Stimulated activated naive CD4-positive, alpha-beta T cell treated with Interleukin-2 at 50 U/mL for 16 hours (primary cell): ENCODE measurements around the gene TRPM1.
A peak's percentile ranks its signal among the peaks of the same experiment; 100 is the strongest.

Experiments
- DNase-seq: peaks from one replicate; lab custom pipeline; 2025; lab: John Stamatoyannopoulos, UW

Gene TRPM1

DNA sequence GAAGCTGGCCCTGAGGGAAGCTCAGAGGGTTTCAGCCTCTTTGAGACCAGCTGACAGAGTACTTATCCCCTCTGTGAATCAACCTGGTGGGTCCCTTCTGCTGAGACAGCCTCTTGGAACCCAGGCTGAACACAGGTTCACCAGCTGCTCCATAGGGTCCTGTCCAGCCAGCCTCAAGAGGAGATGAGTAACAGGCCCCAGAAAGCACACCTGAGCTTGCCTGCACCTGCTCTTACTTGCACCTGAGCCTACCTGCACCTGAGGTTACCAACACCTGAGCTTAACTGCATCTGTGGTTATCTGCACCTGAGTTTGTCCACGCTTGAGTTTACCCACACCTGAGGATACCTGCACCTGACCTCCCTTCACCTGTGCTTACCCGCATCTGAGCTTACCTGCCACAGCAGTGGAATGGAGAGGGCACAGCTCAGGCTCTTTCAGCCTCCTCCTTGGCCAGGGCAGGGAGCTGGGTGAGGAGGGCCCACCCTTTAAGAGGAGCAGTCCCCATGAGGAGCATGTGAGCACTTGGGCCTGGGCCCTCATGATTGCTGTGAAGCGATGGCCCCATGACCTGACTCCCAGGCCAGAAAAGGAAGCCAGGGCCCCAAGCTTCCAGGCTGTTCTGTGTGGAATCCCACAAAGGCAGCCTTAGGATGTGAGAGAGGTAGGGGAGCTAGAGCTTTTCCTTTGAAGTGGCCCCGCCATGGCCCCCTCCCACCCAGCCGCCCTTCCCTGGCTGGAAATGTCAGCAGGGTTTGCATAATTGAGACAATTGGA, at the start of gene TRPM1:
TRPM1 (minus strand) TSS at position 464 of the 777 bp plus-strand sequence. CDS start 20,370 bp downstream, outside the sequence.
- no peak for DNase-seq

DNA sequence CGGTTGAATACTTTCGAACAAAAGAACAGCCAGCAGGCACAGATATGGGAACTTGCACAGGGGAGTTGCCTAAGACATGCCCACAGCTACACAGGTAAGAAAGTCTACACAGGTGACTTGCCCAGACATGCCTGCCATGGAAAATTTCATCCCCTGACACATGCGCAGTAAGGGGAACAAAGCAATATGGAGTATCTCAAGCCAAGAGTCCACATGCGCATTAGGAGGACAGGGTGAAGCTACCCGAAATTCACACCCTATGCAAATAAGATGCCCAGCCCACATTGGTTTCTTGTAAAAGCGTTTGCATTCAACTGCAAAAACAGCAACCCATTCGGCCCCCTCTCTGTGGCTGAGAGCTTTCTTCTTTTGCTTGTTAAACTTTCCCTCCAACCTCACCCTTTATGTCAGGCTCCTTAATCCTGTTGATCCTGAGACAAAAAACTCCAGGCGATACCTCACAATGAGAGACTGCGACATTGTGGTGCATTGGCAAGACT, 49.3 kb upstream of the TRPM1 start:
- no peak for DNase-seq

DNA sequence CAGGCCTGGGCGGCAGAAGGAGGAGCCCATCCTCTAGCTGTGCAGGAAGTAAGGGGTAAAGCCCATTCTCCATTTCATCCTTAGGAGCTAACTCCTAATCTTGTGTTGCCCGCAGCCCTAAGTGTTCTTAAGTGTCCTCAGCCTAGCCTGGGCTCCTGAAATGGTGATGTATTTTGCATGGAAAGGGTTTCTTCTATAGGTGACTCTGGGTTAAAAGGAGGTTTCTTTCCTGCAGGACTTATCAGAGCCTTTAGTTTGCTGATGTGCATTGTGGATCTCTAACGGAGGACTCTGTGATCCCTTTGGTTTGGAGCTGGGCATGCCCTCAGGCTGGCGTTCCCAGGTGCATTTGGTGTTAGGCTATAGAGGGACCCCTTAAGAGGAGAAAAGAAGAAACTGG, 48.5 kb upstream of the TRPM1 start:
- no peak for DNase-seq

DNA sequence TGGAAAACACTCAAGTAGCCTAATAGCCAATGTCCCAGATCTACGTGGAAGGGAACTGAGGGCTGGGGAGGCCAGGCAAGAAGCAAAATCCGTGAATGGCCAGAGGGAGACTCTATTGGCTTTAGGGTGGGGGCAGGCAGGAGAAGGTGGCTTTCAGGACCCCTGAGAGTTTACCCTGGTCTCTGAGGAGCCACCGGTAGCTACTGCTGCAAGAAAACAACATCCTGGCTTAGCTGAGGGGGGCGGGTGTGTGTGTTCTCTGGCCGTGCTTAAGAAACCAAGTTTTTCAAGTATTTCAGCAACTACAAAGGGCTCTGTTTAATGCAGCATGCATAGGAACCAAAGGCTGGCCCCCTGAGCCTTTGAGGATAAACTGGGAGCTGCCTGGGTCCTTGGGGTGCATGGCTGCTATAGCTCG, 47.6 kb upstream of the TRPM1 start:
- DNase-seq, result no peak

DNA sequence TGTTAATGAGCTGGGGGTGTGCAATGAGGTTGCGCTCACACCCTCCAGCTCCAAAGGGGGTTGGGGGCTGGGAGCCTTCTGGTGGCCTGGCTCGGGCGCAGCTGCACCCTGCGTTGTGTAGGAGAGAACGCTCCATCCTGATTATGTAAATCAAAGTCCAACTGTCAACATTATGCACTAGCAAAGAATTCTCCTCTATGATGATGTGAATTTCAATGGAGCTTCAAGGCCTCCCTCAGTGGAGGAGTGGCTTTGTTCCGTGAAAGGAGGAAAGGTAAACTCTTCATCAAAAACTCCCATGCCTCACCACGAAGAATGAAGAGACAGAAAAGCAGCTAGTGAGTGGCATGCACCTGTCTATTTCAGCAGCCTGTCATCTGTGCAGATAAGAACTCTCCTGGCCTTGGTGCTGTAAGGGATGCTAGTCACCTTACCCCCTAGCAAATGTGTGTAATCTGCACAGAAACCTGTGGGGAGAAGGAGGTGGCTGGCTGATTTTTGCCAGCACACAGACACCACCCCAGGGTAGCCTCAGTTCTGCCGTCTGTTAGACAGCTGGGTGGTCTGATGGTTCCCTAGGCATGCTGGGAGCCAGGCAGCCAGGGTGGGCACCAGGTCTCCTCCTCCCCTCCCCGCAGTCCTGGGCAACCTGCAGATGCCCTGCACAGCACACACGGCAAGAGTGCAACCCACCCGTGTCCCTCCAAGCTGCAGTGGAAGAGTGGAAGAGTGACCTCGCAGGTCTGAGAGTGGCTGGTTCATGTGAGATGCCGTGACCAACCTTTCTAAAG, 47.0 kb upstream of the TRPM1 start:
- DNase-seq, result no peak

DNA sequence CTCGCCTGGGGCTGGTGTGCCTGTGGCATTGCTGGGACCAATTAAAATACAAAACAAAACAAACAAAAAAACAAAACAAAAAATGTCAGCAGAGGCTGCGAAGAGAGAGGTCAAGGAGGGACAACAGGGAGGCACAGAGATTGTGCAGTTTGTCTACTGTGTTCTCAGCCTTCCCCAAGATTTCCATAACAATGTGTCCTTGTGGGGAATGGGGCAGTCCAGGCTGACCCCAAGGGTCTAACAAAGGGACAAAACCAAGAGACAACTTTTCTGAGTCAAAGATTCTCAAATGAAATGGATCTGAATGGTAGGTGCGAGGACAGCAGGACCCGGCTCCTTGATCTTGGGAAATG, 46.4 kb upstream of the TRPM1 start:
- DNase-seq, result no peak

DNA sequence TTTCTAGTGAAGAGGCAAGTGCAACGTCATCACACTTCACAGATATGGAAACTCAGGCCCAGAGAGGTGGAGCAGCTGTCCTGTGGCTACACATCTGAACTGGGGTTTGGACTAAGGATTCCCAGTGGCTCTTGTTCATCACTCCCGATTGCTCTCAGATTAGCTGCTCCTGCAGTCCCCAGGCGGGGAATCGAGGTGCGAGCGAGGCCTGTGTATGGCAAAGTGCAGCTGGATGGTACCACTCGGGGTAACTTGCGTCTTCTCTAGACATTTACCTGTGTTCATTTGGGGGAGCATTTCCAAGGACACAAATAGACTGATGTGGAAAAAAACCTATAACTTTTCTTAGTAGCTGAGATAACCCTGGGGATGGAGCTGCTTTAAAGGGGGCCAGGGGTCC, 45.9 kb upstream of the TRPM1 start:
- DNase-seq, result no peak

DNA sequence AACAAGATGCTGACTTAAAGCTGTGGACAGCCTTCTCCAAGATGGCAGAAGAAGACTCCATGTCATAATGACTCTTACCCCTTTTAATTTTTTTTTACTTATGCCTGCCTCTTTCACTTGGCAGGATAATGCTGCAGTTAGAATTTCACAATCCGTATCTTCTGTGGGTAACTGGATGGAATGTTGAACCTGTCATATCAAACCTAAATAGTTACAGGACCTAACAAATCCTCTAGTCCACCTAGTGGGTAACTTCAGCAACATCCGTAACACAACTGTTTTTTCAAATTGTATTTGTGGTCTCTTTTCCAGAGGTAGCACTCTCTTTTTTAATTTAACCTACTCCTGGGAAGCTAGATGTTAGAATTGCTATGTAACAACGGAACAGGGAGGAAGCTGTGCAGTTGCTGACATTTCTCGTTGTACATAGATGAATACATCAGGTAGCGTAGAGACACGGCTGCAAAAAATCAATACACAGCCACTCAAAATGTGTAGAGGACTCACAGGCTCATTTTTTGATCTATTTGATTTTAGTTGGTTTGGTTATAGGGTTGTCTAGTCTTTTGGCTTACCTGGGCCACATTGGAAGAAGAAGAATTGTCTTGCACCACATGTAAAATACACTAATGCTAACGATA, 43.9 kb upstream of the TRPM1 start:
- DNase-seq, result no peak

DNA sequence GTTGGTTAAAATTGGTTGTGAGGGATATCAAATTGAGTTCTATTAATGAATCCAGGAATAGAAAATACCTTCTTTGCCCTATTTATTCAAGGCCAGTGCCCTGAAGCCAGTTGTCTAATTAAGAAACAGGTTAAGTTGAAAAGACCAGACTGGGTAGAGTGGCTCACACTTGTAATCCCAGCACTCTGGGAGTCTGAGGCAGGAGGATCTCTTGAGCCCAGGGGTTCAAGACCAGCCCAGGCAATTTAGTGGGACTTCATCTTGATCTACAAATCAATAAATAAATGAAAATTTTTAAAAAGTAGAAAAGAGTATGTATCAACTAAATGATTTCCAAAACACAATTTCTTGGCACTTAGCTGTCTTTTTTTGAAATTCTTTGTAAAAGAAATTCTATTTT, 40.3 kb upstream of the TRPM1 start:
- no peak for DNase-seq

DNA sequence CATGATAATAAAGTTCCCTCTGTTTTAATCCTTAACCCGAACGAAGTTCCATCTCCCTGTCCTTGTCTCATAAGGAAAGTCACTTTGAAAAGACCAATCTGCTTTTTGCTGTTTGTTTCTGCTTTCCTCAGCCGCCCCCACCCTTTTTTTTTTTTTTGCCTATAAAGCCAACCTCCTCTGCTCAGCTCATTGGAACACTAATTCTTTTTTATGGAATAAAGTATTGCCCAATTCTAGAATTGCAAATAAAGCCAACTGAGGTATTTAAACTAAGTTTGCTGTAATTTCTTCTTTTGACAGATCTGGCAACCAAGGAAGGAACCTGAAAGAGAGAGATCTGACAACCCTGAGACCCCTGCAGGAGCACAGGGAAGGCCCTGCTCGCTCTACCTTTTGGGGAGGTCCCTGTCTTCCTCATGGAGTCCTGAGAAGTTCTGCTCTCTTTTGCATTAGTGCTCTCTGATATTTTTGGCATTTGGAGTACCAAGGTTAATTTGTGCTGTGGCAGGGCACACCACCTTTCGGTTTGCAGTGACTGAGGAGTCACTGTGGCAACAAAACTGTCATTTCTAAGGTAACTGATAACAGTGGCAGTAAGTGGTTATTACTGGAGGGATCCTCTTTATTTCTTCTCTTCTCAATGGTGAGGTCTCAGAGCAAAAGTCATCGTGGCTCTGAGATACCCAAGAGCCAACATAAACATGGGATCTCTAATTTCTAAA, 35.2 kb upstream of the TRPM1 start:
- DNase-seq, result no peak

DNA sequence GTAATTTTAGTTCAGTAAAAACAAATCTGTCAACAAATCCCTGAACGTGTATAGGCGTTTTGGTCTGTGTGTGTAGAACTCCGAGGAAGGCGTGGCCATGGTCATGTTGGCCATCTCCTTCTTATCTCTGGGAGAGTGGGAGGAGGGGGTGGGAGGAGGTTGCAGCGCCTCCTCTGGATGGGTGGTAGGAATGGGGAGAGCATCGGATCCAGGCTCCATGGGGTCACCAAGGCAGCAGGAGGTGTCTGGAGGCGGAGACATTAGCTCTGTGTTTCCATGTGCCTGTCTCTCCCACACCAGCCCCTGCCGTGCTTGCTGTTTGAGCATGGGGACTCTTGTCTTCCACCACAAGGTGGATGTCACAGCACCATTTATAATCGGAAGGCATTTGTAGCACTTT, 34.5 kb upstream of the TRPM1 start:
- DNase-seq, result no peak

DNA sequence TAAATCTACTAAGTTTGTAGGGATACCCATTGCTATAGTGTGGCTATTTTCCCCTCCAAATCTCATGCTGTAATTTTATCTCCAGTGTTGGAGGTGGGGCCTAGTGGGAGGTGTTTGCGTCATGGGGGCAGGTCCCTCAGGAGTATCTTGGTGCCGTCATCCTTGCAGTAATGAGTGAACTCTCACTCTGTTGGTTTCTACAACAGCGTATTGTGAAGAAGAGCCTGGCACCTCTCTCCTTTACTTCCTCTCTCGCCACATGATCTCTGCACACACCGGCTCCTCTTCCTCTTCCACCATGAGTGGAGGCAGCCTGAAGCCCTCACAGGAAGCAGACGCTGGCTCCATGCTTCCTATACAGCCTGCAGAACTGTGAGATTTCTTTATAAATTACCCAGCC, 34.0 kb upstream of the TRPM1 start:
- DNase-seq, result no peak

DNA sequence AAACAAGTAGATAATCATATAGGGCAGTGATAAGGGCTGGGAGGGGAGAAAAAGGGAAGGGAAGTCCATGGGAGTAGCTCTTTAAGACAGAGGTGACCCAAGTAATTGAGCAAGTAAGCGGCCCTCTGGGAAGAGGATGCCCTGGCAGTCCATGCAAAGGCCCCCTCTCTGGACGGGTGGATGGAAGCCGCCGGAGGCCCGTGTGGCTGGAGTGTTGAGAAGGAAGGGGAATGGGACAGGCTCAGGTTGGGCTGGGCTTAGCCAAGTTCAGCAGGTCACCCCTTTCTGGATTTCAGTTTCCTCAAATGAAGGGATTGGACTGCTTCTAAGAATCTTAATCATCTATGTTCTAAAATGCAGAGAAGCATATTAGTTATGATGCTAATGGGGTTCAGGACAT, 32.4 kb upstream of the TRPM1 start:
- no peak for DNase-seq

DNA sequence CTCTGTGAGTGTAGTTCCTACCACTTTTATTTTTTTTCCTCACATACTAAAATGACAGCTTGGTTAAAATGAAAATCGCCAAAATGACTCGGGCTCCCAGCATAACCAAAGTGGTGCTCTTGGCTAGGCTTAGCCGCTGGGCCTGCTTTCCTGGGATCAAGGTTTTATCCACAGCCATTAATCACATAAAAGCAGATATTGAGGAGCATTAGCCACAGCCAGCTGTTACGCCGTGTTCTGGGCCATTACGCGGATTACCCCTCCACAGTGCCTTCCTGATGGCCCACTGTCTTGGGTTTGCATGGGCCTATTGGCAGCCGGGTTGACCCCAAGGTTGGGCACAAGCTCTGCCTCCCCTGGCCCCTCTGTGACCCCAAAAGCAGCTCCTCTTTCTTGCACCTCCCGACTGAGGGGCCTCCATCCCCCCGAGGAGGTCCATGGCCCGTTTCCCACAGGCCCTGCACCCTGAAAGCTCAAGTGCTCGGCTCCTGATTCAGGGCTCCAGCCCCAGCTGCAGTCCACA, 30.4 kb upstream of the TRPM1 start:
- DNase-seq, result no peak

DNA sequence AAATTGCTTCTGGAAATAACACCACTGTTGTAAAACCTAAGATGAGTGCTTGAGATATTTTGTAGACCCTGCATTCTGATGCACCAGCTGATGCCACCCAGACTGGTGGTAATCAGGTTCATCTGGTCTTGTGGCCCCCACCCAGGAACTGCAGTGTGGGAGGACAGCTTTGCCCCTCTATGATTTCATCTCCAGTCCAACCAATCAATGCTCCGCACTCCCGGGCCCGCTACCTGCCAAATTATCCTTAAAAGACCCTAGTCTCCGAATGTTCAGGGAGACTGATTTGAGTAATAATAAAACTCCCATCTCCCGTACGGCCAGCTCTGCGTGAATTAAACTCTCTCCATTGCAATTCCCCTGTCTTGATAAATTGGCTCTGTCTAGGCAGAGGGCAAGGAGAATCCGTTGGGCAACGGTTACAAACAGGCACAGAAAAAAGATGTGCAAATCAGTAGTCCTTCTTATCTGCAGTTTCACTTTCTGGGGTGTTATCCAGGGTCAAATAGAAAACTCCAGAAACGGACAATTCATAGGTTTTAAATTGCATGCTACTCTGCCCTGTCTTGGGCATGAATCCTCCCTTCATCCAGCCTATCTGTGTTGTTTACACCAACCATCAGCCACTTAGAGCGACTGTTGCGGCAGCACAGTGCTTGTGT, 29.2 kb upstream of the TRPM1 start:
- DNase-seq, result no peak

DNA sequence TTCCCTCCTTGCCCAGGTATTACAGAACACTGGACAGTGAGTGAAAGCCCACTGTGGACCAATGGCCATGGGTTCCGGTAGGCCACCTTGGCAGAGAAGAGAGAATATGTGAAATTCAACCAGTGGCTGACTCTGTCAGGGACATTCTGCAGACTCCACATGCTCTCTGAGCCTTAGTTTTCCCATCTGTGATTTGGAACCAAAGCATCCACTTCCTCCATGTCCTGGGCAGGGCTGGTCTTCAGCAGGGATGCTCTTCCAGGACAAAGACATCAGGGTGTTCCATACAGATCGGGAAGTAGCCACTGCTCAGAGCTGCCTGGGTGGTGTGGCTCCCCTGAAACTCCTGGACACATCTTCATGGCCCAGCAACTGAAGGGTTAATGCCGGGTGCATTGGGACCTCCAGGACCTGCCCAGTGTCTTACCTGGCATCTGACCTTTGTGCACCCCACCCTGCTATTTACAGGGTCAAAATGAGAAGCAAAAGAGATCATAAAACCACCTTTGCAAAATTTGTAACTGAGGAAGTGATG, 28.3 kb upstream of the TRPM1 start:
- DNase-seq, result no peak

DNA sequence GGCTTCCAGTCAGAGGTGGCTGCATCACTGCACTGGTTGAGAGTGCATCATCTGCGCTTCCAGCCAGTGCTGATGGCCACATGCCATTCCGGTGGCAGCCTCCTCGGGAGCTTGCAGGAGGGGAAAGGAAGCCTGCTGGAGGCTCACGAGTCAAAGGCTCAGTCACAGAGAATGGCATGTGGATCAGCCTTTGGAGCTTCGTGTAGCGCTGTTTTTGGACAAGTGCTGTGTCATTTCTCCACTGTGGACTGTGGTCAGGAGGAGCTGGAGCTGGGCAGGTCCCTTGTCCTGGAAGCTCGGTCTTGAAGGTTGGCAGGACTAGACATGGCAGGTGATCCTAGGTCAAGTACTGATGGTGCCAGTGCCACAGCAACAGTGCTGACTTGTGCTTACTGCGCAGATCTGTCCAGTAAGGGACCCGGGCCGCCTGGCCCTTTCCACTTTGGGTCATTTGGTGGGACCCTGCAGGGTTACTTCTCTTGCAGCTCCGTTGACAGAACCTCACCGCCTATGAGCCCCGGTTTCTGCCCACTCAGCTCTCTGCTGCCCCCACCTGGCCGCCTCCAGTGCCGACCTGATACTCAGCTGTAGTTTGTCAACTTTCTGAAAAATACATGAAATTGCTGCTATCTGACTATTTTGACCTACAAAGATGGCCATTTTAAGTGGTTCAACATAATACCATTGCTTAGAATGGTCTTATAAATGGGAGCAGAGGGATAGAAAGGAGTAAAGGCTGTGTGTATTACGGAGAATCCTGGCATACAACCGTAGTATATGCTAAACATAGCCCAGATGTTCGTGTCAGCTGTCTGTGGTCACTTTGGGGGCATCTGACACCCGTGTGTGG, 27.6 kb upstream of the TRPM1 start:
- DNase-seq, result peak; percentile 57

DNA sequence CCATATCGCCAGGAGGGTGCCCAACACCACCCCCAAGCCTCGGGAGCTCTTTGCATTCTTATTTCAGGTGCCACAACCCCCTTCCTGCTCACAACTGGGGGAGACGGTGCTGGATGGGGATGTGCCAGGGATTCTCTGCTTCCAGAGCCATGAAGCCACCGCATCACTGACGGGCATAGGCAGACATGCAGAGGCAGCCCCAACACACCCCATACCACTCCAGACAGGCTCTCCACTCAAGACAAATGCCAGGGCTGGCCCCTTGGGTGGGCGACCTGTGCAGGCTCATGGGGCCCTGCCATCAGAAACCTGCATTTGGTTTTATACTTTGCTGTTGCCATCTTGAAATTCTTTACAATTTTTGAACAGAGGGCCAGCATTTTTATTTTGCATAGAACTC, 27.0 kb upstream of the TRPM1 start:
- no peak for DNase-seq

DNA sequence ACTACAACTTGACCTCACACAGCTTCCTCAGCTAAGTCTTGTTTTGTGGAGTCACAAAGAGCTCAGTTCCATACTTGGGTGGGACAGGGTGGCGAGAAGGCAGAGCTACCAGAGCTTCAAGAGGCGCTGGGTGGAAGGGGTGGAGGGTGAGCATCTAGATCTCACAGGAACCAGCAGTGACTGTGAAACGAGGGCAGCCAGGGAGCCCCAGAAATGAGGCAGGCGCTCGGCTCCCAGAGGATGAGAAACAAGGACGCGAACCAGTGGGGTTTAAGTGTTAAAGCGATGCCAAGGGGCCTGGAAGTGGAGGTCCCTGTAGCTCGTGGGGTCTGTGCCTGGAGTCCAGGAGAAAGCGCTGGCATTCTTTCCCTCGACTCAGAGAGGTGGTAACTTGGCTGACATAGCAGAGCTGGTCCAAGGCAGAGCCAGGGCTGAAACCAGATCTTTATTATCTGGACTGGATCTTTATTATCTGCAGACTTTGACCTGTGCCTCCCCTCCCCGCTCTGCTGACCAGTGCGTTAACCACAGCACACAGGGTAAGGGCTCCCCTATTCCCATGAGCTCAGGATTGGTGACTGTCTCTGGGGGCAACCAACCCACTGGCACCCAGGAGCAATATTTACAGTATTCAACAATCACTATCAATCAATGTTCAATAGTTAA, 26.2 kb upstream of the TRPM1 start:
- DNase-seq, result no peak

DNA sequence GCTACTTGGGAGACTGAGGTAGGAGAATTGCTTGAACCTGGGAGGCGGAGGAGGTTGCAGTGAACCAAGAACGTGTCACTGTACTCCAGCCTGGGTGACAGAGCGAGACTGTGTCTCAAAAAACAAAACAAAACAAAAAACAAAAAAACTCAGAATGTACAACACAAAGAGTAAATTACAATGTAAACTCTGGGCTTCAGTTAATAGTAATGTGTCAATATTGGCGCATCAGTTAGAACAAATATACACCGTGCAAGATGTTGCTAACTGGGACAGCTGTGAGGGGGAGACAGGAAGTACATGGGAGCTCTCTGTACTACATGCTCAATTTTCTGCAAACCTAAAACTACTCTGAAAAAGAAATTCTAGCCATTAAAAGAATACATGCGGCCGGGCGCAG, 23.5 kb upstream of the TRPM1 start:
- DNase-seq, result no peak
